HepG2 (cell line): ENCODE measurements around the gene CSNK1D. TPM values are rescaled to one million over a fixed set of nuclear protein-coding genes. Genes with fewer than 3 reads are reported as not detected.
A peak's percentile ranks its signal among the peaks of the same experiment; 100 is the strongest.

Source experiments
- CHCHD3 ChIP-seq: sonication (generic); formaldehyde crosslinking; IDR thresholded peaks from 2 replicates; pipeline ENCODE4 v1.8.0; 2022; ENCODE audit warnings: mild to moderate bottlenecking, missing genetic modification reagents, moderate library complexity
- GFI1 ChIP-seq: sonication (generic); formaldehyde crosslinking; IDR thresholded peaks from 2 replicates; pipeline ENCODE4 v1.5.0; 2020; ENCODE audit warnings: missing genetic modification reagents, mild to moderate bottlenecking, borderline replicate concordance
- GZF1 ChIP-seq: sonication (generic); formaldehyde crosslinking; IDR thresholded peaks from 2 replicates; pipeline ENCODE4 v1.5.1; 2020; ENCODE audit warnings: mild to moderate bottlenecking, missing genetic modification reagents
- IKZF1 ChIP-seq: fragments of 450-650 bp; IDR thresholded peaks from 2 replicates; pipeline ENCODE4 v1.7.1; 2016
- MED8 ChIP-seq: sonication (generic); formaldehyde crosslinking; IDR thresholded peaks from 2 replicates; pipeline ENCODE4 v1.8.1; 2023; ENCODE audit warnings: mild to moderate bottlenecking, missing genetic modification reagents; ENCODE audit not compliant: insufficient replicate concordance
- MIER3 ChIP-seq: IDR thresholded peaks from 2 replicates; pipeline ENCODE4 v1.6.1; 2016; ENCODE audit warnings: missing compliant biosample characterization, borderline replicate concordance
- NONO ChIP-seq, 2 experiments: fragments of 450-650 bp in 1 of 2; sonication (generic) in 1 of 2; formaldehyde crosslinking in 1 of 2; IDR thresholded peaks in 1 of 2; conservative IDR thresholded peaks in 1 of 2; 2 replicates each; pipeline versions ENCODE4 v1.6.1 to v1.8.0; 2017 to 2022; ENCODE audit warnings: mild to moderate bottlenecking in 1 of 2, missing genetic modification reagents in 1 of 2, moderate library complexity in 1 of 2
- ZNF280B ChIP-seq: sonication (generic); formaldehyde crosslinking; IDR thresholded peaks from 2 replicates; pipeline ENCODE4 v1.5.0; 2020; ENCODE audit warnings: missing genetic modification reagents, mild to moderate bottlenecking, borderline replicate concordance
- ZNF512 ChIP-seq: sonication (generic); formaldehyde crosslinking; IDR thresholded peaks from 2 replicates; pipeline ENCODE4 v1.4.0; 2020; ENCODE audit warnings: mild to moderate bottlenecking, missing genetic modification reagents
- ZNF572 ChIP-seq: sonication (generic); formaldehyde crosslinking; IDR thresholded peaks from 2 replicates; pipeline ENCODE4 v1.5.1; 2020; ENCODE audit warnings: mild to moderate bottlenecking, missing genetic modification reagents
- ZNF629 ChIP-seq: sonication (generic); formaldehyde crosslinking; conservative IDR thresholded peaks from 2 replicates; pipeline ENCODE4 v1.5.0; 2020; ENCODE audit warnings: missing genetic modification reagents
- ZXDC ChIP-seq: sonication (generic); formaldehyde crosslinking; IDR thresholded peaks from 2 replicates; pipeline ENCODE4 v1.5.0; 2020; ENCODE audit warnings: mild to moderate bottlenecking, missing genetic modification reagents
- polyA plus RNA-seq, 8 experiments: library from polyadenylated mRNA; depleted of rRNA in 3 of 8; stranded (reverse) in 7 of 8; unstranded in 1 of 8; fragments of >200 nt; fragmentation: Illumina TruSeq in 4 of 8; extraction: Trizol in 4 of 8; gene quantifications; 2 replicates each; pipeline versions ENCODE4 v1.2.1 to v1.2.3, GENCODE V29; 2011 to 2016; ENCODE audit warnings: low read depth in 4 of 8, missing spikeins in 1 of 8, mixed read lengths in 1 of 8; ENCODE audit not compliant: insufficient read depth in 1 of 8
- total RNA-seq, 5 experiments: library from RNA; depleted of rRNA; stranded (reverse); fragments of >200 nt; fragmentation: Illumina TruSeq; extraction: Trizol; gene quantifications; 2 replicates each; pipeline ENCODE4 v1.2.3, GENCODE V29; 2016; ENCODE audit warnings: low read depth in 1 of 5
- TF ChIP-seq, protein P1 (sequence below): sonication (generic); formaldehyde crosslinking; IDR thresholded peaks from one replicate; pipeline ENCODE4 v1.5.1; 2020; ENCODE audit warnings: mild to moderate bottlenecking, missing genetic modification reagents; ENCODE audit errors: not compliant biosample characterization

CSNK1D gene
- total and polyA plus RNA-seq, 2 of the 13 experiments (the other 11 are each of a cell fraction or from before 2014, with no cell fraction given), result 31.5 to 128 TPM

DNA sequence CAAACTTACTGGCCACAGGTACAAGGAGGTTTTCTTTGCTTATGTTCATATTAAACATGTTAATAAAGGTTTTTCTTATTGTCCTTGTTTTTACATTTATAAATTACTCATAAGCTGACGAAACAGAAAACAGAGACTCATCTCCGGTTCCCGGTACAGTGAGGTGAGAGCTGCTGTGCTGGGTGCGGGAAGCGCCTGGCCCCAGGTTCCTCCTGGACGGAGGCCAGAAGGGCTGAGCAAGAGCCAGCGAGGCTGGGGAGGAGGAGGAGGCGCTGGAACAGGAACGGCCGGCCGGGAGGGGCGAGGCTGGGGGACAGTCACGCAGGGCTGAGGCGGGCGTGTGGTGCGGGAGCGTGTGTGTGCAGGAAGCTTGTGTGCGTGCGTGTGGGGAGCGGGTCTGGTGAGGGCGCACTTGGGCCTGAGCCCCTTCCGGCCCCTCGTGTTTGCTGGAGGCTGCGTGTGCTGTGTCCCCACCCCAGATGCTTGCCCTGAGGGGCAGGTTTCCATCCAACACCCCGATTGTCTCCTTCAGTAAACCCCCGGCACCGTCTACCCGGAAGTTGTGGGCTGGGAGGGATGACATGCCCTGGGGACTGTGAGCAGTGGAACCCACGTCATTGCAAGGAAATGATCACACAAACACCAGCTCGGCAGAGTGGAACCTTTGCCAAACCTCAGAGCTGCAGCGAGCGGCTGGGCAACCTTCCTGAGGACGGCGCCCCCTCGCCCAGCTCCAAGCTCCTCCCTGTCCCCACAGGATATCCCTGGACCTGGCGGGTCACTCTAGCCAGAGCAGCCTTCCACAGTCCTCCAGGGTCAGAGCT, 24.4 kb upstream of the CSNK1D start (continued):
- TF ChIP-seq, protein P1, sequence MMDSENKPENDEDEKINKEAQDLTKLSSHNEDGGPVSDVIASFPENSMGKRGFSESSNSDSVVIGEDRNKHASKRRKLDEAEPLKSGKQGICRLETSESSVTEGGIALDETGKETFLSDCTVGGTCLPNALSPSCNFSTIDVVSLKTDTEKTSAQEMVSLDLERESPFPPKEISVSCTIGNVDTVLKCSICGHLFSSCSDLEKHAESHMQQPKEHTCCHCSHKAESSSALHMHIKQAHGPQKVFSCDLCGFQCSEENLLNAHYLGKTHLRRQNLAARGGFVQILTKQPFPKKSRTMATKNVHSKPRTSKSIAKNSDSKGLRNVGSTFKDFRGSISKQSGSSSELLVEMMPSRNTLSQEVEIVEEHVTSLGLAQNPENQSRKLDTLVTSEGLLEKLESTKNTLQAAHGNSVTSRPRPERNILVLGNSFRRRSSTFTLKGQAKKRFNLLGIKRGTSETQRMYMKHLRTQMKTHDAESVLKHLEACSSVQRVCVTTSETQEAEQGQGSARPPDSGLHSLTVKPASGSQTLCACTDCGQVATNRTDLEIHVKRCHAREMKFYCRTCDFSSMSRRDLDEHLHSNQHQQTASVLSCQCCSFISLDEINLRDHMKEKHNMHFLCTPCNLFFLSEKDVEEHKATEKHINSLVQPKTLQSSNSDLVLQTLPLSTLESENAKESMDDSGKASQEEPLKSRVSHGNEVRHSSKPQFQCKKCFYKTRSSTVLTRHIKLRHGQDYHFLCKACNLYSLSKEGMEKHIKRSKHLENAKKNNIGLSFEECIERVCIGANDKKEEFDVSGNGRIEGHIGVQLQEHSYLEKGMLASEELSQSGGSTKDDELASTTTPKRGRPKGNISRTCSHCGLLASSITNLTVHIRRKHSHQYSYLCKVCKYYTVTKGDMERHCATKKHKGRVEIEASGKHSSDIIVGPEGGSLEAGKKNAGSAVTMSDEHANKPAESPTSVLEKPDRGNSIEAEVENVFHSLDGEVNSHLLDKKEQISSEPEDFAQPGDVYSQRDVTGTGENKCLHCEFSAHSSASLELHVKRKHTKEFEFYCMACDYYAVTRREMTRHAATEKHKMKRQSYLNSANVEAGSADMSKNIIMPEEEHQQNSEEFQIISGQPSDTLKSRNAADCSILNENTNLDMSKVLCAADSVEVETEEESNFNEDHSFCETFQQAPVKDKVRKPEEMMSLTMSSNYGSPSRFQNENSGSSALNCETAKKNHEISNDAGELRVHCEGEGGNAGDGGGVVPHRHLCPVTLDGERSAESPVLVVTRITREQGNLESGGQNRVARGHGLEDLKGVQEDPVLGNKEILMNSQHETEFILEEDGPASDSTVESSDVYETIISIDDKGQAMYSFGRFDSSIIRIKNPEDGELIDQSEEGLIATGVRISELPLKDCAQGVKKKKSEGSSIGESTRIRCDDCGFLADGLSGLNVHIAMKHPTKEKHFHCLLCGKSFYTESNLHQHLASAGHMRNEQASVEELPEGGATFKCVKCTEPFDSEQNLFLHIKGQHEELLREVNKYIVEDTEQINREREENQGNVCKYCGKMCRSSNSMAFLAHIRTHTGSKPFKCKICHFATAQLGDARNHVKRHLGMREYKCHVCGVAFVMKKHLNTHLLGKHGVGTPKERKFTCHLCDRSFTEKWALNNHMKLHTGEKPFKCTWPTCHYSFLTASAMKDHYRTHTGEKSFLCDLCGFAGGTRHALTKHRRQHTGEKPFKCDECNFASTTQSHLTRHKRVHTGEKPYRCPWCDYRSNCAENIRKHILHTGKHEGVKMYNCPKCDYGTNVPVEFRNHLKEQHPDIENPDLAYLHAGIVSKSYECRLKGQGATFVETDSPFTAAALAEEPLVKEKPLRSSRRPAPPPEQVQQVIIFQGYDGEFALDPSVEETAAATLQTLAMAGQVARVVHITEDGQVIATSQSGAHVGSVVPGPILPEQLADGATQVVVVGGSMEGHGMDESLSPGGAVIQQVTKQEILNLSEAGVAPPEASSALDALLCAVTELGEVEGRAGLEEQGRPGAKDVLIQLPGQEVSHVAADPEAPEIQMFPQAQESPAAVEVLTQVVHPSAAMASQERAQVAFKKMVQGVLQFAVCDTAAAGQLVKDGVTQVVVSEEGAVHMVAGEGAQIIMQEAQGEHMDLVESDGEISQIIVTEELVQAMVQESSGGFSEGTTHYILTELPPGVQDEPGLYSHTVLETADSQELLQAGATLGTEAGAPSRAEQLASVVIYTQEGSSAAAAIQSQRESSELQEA (CRISPR knock-in tag), result no peak
- TF ChIP-seq MED8 (CRISPR knock-in tag) (no peak), CHCHD3 (CRISPR knock-in tag) (0 out of 2 replicates have a peak, but pooled peaks have one; percentile 58), GFI1 (CRISPR knock-in tag) (no peak), IKZF1 (no peak), ZXDC (CRISPR knock-in tag) (no peak; the same call in 1 of the 2 replicates), MIER3 (CRISPR knock-in tag) (0 out of 2 replicates have a peak, but pooled peaks have one; percentile 15), ZNF512 (CRISPR knock-in tag) (no peak), ZNF280B (0 out of 2 replicates have a peak, but pooled peaks have one; percentile 25), GZF1 (CRISPR knock-in tag) (no peak), NONO (IDR thresholded peaks at IDR 0.05) (no peak), NONO (CRISPR knock-in tag; conservative IDR thresholded peaks at IDR 0.05) (no peak), ZNF629 (no peak), ZNF572 (CRISPR knock-in tag) (no peak)
